ENCODE data around the gene TSR3. TPM values are rescaled to one million over a fixed set of nuclear protein-coding genes. Genes with fewer than 3 reads are reported as not detected.
A peak's percentile ranks its signal among the peaks of the same experiment; 100 is the strongest.

The TSR3 gene
- total and polyA plus RNA-seq, 2 of the 13 experiments (the other 11 are each of a cell fraction or from before 2014, with no cell fraction given): 24.2 to 51.0 TPM

DNA sequence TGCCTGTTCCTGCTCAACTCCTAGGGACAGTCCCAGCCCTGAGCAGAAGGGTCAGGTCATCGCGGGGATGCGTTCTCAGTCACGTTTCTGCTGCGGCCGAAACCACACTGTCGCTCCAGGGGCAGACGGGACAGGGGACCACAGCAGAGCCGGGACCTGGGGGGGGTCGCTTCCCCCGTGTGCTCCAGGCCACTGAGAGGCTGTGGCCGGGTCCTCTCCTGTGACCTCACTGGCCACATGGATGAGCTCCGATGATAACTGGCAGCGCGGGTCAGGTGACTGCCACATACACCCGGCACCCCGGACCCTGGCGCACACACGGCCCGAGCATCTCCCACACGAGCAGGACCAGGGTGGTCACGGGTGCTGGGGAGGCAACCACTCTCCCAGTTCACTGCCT, 12.8 kb upstream of the TSR3 start:
- TF ChIP-seq AGO2 (optimal IDR thresholded peaks at IDR 0.05; ENCODE audit: low read depth, low read length) (peak; percentile 76), SOX6 (IDR thresholded peaks at IDR 0.05) (no peak), SOX6 (CRISPR knock-in tag; IDR thresholded peaks at IDR 0.05) (no peak), RORA (CRISPR knock-in tag; IDR thresholded peaks at IDR 0.05) (no peak)
- no peak overlapping the region for H2AFZ ChIP-seq (ENCODE audit: low read length)
- FAIRE-seq: no peak
- H3K27me3 ChIP-seq (ENCODE audit: control insufficient read depth in 1 of 2, insufficient read depth in 2 of 2, low read length in 2 of 2): no peaks in the 10 kb centered on the region
- intact Hi-C loops (cut with micrococcal nuclease; ENCODE audit: unreplicated experiment): no loop called here
- no peak overlapping the region for H3K9ac ChIP-seq (ENCODE audit: insufficient read depth, low read depth, low read length)
- no peaks in the 10 kb centered on the region for H3K4me1 ChIP-seq (ENCODE audit: insufficient read depth, low read length)
- no peak for ATAC-seq
- no peak for DNase-seq (ENCODE audit: low spot score)
- ChIA-PET CTCF (ENCODE audit: low intra/inter-chr PET ratio, low total read pairs) (interaction anchor here (1.1 kb wide), 1 partner anchor 34 kb away, joined by 3 read pairs; no protein-coding TSS in a partner anchor), POLR2A (no interaction called here)
- H3K9me3 ChIP-seq (ENCODE audit: low read length): no peaks in the 10 kb centered on the region
- in situ Hi-C loops (cut with HindIII; ENCODE audit: extremely low pct_ligation_motif_present, low pct_unique_long_range_greater_than_20kb): no loop called here
- peaks cover 16 to 49% of the 10 kb centered on the region in 2 experiments for H3K36me3 ChIP-seq (replicated peaks in 1 of 2; ENCODE audit: control insufficient read depth in 1 of 2, insufficient read depth in 2 of 2, low read length in 2 of 2)
- H3K4me3 ChIP-seq (replicated peaks in 1 of 3; ENCODE audit: insufficient read depth in 1 of 3, low read depth in 2 of 3, low read length in 3 of 3): no peak overlapping the region
- H3K27ac ChIP-seq (ENCODE audit: extremely low read length, insufficient read depth, low read length): no peak overlapping the region
- no peak overlapping the region for H3K4me2 ChIP-seq (ENCODE audit: low read depth, low read length)
- no peaks in the 10 kb centered on the region; the same call in 1 of the 2 replicates for H4K20me1 ChIP-seq (ENCODE audit: insufficient read depth, low read length)
- peaks cover 5% of the 10 kb centered on the region for H3K79me2 ChIP-seq (ENCODE audit: insufficient read depth, low read length)
- 86% methylated on average over 15 of the region's 22 CpGs for WGBS (ENCODE audit: low lambda C conversion rate)
- BruUV-seq (replicated peaks): no TSS peak

- no peak overlapping the region for H3K27ac ChIP-seq (ENCODE audit: extremely low read length, insufficient read depth, low read length)
- POLR2A ChIA-PET: no interaction called here
- CTCF ChIA-PET (ENCODE audit: low intra/inter-chr PET ratio, low total read pairs): interaction anchor here (1.1 to 1.5 kb wide), 2 partner anchors 33 to 73 kb away, joined by 3 to 6 read pairs; no protein-coding TSS in a partner anchor
- no peak overlapping the region for H3K4me3 ChIP-seq (replicated peaks in 1 of 3; ENCODE audit: insufficient read depth in 1 of 3, low read depth in 2 of 3, low read length in 3 of 3)
- ATAC-seq (peak; percentile 90), DNase-seq (ENCODE audit: low spot score) (peak; percentile 30), FAIRE-seq (no peak)
- H3K36me3 ChIP-seq (replicated peaks in 1 of 2; ENCODE audit: control insufficient read depth in 1 of 2, insufficient read depth in 2 of 2, low read length in 2 of 2): peaks cover 16 to 49% of the 10 kb centered on the region in 2 experiments
- no peak overlapping the region for H2AFZ ChIP-seq (ENCODE audit: low read length)
- no peak overlapping the region for H3K9ac ChIP-seq (ENCODE audit: insufficient read depth, low read depth, low read length)
- H3K79me2 ChIP-seq (ENCODE audit: insufficient read depth, low read length): peaks cover 9% of the 10 kb centered on the region
- in situ Hi-C loops (cut with HindIII; ENCODE audit: extremely low pct_ligation_motif_present, low pct_unique_long_range_greater_than_20kb) (no loop called here), intact Hi-C loops (cut with micrococcal nuclease; ENCODE audit: unreplicated experiment) (no loop called here)
- 60% methylated on average over 15 of the region's 18 CpGs for WGBS (ENCODE audit: low lambda C conversion rate)
- H4K20me1 ChIP-seq (ENCODE audit: insufficient read depth, low read length): no peaks in the 10 kb centered on the region; the same call in 1 of the 2 replicates
- H3K4me1 ChIP-seq (ENCODE audit: insufficient read depth, low read length): no peaks in the 10 kb centered on the region
- no peaks in the 10 kb centered on the region for H3K27me3 ChIP-seq (ENCODE audit: control insufficient read depth in 1 of 2, insufficient read depth in 2 of 2, low read length in 2 of 2)
- no peak overlapping the region for H3K4me2 ChIP-seq (ENCODE audit: low read depth, low read length)
- BruUV-seq (replicated peaks): no TSS peak
- H3K9me3 ChIP-seq (ENCODE audit: low read length): no peaks in the 10 kb centered on the region
- TF ChIP-seq, protein P1, sequence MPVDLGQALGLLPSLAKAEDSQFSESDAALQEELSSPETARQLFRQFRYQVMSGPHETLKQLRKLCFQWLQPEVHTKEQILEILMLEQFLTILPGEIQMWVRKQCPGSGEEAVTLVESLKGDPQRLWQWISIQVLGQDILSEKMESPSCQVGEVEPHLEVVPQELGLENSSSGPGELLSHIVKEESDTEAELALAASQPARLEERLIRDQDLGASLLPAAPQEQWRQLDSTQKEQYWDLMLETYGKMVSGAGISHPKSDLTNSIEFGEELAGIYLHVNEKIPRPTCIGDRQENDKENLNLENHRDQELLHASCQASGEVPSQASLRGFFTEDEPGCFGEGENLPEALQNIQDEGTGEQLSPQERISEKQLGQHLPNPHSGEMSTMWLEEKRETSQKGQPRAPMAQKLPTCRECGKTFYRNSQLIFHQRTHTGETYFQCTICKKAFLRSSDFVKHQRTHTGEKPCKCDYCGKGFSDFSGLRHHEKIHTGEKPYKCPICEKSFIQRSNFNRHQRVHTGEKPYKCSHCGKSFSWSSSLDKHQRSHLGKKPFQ (CRISPR knock-in tag; IDR thresholded peaks at IDR 0.05; ENCODE audit: insufficient replicate concordance): no peak
- TF ChIP-seq ZNF546 (CRISPR knock-in tag; conservative IDR thresholded peaks at IDR 0.05) (no peak), RXRA (CRISPR knock-in tag; IDR thresholded peaks at IDR 0.05) (peak; percentile 58; the same call in 1 of the 2 replicates), ZNF280B (CRISPR knock-in tag; IDR thresholded peaks at IDR 0.05; ENCODE audit: borderline replicate concordance) (0 out of 2 replicates have a peak, but pooled peaks have one; percentile 30), REL (CRISPR knock-in tag; conservative IDR thresholded peaks at IDR 0.05) (no peak), PCBP1 (IDR thresholded peaks at IDR 0.05; ENCODE audit: borderline replicate concordance, low read depth, low read length) (no peak), MTA3 (CRISPR knock-in tag; IDR thresholded peaks at IDR 0.05) (no peak), SP140L (CRISPR knock-in tag; IDR thresholded peaks at IDR 0.05; ENCODE audit: borderline replicate concordance) (no peak), ZUFSP (CRISPR knock-in tag; IDR thresholded peaks at IDR 0.05; ENCODE audit: borderline replicate concordance) (no peak)
Observed at GRCh38 chr16:1363501-1364041, 11.9 kb upstream of the TSR3 start.
